ENCODE measurements around the gene SLC36A3. TPM values are rescaled to one million over a fixed set of nuclear protein-coding genes. Genes with fewer than 3 reads are reported as not detected.
A peak's percentile ranks its signal among the peaks of the same experiment; 100 is the strongest.

The SLC36A3 gene
- total and polyA plus RNA-seq, 8 donors, result not detected

DNA sequence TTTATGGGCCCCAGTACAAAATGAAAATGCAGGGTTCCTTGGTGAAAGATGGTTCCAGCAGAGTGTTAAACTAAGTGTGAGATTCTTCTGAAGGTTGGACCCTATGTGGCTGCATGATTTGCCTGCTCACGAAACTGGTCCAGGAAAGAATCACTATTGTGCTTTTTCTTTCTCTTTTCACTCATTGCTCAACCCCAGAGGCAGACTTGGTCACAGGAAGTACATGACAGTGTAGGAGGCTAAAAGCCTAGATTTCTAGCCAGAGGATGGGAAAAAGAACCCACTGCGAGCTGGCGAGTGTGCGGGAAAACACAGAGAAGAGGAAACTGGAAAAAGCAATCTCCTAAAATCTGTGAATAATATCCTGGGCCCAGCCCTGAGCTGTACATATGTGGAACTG, 25.2 kb upstream of the SLC36A3 start:
- H3K27me3 ChIP-seq, result no peaks in the 10 kb centered on the region
- intact Hi-C loops (cut with DNase I), result no loop called here
- H3K27ac ChIP-seq, result no peak overlapping the region
- no peak for ATAC-seq
- H3K36me3 ChIP-seq, result no peaks in the 10 kb centered on the region
- H3K9me3 ChIP-seq, result no peaks in the 10 kb centered on the region
- H3K4me1 ChIP-seq, result no peaks in the 10 kb centered on the region
- no peak overlapping the region for H3K4me3 ChIP-seq
- TF ChIP-seq, protein P1, sequence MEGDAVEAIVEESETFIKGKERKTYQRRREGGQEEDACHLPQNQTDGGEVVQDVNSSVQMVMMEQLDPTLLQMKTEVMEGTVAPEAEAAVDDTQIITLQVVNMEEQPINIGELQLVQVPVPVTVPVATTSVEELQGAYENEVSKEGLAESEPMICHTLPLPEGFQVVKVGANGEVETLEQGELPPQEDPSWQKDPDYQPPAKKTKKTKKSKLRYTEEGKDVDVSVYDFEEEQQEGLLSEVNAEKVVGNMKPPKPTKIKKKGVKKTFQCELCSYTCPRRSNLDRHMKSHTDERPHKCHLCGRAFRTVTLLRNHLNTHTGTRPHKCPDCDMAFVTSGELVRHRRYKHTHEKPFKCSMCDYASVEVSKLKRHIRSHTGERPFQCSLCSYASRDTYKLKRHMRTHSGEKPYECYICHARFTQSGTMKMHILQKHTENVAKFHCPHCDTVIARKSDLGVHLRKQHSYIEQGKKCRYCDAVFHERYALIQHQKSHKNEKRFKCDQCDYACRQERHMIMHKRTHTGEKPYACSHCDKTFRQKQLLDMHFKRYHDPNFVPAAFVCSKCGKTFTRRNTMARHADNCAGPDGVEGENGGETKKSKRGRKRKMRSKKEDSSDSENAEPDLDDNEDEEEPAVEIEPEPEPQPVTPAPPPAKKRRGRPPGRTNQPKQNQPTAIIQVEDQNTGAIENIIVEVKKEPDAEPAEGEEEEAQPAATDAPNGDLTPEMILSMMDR (IDR thresholded peaks at IDR 0.05), result no peak
- no peak for DNase-seq

DNA sequence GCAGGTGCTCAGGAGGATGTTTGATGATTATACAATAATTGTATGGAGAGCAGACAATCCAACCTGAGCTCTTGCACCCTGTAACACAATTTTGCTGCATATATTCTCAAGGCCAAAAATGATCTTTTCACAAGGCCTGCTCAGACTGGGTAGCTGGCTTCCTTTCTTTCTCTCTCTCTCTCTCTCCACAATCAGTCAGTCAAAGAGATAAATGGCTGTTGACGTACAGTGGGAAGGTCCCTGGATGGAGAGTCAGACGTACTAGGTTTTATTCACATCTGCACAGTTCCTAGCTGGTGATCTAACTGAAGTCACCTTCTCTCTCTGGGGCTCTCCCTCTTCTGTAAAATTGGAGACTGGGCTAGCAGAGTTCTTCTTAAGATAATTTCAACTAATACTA, 24.0 kb upstream of the SLC36A3 start:
- Histone ChIP-seq H3K36me3 (no peaks in the 10 kb centered on the region), H3K4me1 (no peaks in the 10 kb centered on the region), H3K27me3 (no peaks in the 10 kb centered on the region), H3K9me3 (no peaks in the 10 kb centered on the region), H3K4me3 (no peak overlapping the region), H3K27ac (no peak overlapping the region)
- intact Hi-C loops (cut with DNase I), result no loop called here
- DNase-seq (no peak), ATAC-seq (no peak)
- TF ChIP-seq, protein P1 (IDR thresholded peaks at IDR 0.05), result no peak

DNA sequence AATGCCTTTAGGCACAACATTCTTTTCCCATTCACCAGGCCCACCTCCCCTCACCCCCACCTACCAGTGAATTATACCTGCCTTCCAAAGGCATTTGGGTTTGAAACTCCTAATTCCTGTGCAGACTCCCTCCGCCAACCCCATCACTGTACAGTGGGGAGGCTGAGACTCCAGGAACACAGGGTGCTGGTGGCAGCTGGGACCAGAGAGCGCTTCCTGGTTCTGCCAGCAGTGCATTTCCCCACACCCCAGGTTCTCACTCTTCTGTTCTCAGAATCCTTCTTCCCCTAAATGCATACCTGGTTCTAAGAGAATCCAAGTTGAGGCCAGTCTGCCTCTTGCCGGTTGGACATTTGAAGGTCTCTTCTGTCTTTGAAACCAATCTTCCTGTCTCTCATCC, 22.7 kb upstream of the SLC36A3 start:
- no peaks in the 10 kb centered on the region for H3K36me3 ChIP-seq
- no peaks in the 10 kb centered on the region for H3K9me3 ChIP-seq
- intact Hi-C loops (cut with DNase I), result no loop called here
- H3K4me1 ChIP-seq, result no peaks in the 10 kb centered on the region
- DNase-seq (no peak), ATAC-seq (no peak)
- H3K27me3 ChIP-seq, result no peaks in the 10 kb centered on the region
- no peak overlapping the region for H3K27ac ChIP-seq
- TF ChIP-seq, protein P1 (IDR thresholded peaks at IDR 0.05), result no peak
- H3K4me3 ChIP-seq, result no peak overlapping the region

DNA sequence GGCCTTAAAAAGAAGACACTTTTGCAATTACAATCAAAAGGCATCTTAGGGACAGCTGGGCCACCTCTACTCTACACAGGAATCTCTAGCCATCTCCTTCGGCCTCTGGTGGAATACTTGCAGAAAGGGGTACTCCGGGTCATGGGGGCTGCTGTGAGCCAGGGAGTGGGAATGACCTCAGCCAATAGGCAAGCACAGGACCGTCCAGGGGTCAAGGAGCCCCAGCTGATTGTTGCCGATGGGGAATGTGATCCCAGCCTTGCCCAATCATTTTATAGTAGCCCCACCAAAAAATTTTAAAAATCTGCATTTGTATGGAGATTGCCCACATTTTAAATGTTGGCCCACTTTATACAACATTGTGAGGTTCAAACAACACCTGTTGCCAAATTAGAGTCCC, 16.9 kb upstream of the SLC36A3 start:
- Histone ChIP-seq H3K9me3 (no peaks in the 10 kb centered on the region), H3K27me3 (no peaks in the 10 kb centered on the region), H3K4me1 (no peaks in the 10 kb centered on the region), H3K27ac (no peak overlapping the region), H3K36me3 (no peaks in the 10 kb centered on the region), H3K4me3 (no peak overlapping the region)
- TF ChIP-seq, protein P1 (IDR thresholded peaks at IDR 0.05), result no peak
- no peak for DNase-seq
- intact Hi-C loops (cut with DNase I), result no loop called here
- no peak for ATAC-seq

DNA sequence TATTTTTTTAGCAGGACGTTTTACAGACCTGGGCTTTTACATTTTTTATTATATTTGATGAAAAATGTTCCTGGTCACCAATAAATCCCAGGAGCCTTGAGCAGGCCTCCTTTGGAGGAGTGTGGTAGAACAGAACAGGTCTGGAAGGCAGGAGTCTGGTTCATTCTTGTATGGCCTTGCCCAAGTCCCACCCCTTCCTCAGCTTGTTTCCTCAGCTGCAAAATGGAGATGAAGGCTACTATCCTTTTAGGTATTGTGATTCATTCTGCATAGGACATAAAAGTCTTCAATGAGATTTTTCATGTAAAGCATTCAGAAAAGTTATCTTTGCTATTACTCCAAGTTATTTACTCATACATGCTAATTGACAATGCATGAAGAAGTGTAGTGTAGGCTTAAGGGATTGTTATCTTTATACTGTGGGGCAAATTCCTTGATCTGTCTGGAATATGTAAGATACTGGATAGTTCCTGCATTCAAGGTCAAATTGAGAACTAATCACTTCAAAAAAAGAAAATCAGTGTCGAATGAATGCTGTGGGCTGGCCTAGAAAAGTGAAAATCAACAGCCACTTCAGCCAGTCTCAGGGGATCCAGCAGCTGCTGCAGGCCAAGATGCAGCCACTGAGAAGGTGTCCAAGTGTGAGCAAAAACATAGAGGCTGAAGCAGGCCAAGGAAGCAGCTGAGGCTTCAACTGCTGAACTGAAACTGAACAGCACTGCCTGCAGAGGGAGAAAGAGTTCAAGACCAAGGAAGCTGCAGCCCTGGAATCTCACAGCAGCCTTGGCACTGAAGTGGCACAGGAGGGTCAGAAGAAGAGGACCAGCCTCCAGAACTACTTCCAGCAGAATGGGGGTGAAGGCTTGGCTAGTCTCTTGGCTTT, 15.5 kb upstream of the SLC36A3 start:
- ATAC-seq (peak; percentile 38), DNase-seq (peak in 1 of 4 donors; percentile 35)
- Histone ChIP-seq H3K36me3 (no peaks in the 10 kb centered on the region), H3K4me3 (no peak overlapping the region), H3K27ac (no peak overlapping the region), H3K4me1 (no peaks in the 10 kb centered on the region), H3K9me3 (no peaks in the 10 kb centered on the region), H3K27me3 (no peaks in the 10 kb centered on the region)
- intact Hi-C loops (cut with DNase I), result no loop called here
- TF ChIP-seq, protein P1 (IDR thresholded peaks at IDR 0.05), result no peak

Data from left lung (tissue), 10 donors.